Activated CD4-positive, alpha-beta memory T cell treated with anti-CD3 and anti-CD28 coated beads, Interleukin-2, amount 10 ng/mL, durations not matched to agents 7 days and 5 days (primary cell): ENCODE results near the gene STMN1. TPM values are rescaled to one million over a fixed set of nuclear protein-coding genes. Genes with fewer than 3 reads are reported as not detected.

Source experiments
- CTCF ChIA-PET: fragments of 350-600 bp; sonication (Branson Sonifier 250); formaldehyde crosslinking; loops from one replicate; lab custom pipeline; 2021; ENCODE audit warnings: antibody characterized with exemption, inconsistent platforms; lab: Charles Lee
- POLR2A ChIA-PET: fragments of 350-600 bp; sonication (Branson Sonifier 250); formaldehyde crosslinking; loops from one replicate; lab custom pipeline; 2021; ENCODE audit warnings: antibody characterized with exemption; lab: Charles Lee
- DNase-seq: peaks from one replicate; pipeline ENCODE4 v3.0.0-alpha.2; 2020
- H3K27ac Mint-ChIP-seq: one replicate; pipeline ENCODE4 v1.8.0; 2021; ENCODE audit warnings: mild to moderate bottlenecking, mixed read lengths
- H3K27me3 Mint-ChIP-seq: one replicate; pipeline ENCODE4 v1.8.0; 2021; ENCODE audit warnings: mixed read lengths
- H3K36me3 Mint-ChIP-seq: one replicate; pipeline ENCODE4 v1.8.0; 2021; ENCODE audit warnings: low read depth, mixed read lengths
- H3K4me1 Mint-ChIP-seq: one replicate; pipeline ENCODE4 v1.8.0; 2021; ENCODE audit warnings: mixed read lengths
- H3K4me3 Mint-ChIP-seq: one replicate; pipeline ENCODE4 v1.8.0; 2021; ENCODE audit warnings: mild to moderate bottlenecking, mixed read lengths
- H3K9me3 Mint-ChIP-seq: one replicate; pipeline ENCODE4 v1.8.0; 2021; ENCODE audit warnings: mixed read lengths
- total RNA-seq, 2 experiments: library from RNA; stranded (reverse); gene quantifications; one replicate each; pipeline ENCODE4 v1.2.3, GENCODE V29; 2021

Gene STMN1
- total RNA-seq, 2 experiments from 2014 or later, result 610 to 616 TPM

DNA sequence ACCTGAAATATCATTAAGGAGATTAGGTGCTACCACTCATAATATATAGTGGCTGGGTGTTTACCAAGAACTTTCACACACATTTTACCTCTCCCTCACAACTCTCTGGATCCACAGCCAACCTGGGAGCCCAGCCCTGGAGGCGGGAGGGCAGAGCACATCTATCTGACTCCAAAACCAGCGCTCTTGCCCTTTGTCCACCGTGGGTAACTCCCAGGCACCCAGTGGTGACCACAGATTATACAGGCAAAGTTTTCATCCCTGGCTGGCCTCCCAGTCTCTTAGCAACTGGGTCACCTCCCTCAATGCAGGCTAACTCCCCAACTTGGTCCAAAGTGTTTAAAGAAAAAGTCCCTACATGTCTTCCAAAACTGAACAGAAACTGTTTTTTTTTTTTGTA, 33.1 kb downstream of the STMN1 start:
- ChIA-PET POLR2A (no interaction called here), CTCF (no interaction called here)
- Mint-ChIP-seq H3K27ac (no peak overlapping the region), H3K4me3 (no peak overlapping the region), H3K36me3 (no peaks in the 10 kb centered on the region), H3K27me3 (peaks cover 19% of the 10 kb centered on the region), H3K4me1 (peaks cover 7% of the 10 kb centered on the region), H3K9me3 (no peaks in the 10 kb centered on the region)
- DNase-seq, result no peak

DNA sequence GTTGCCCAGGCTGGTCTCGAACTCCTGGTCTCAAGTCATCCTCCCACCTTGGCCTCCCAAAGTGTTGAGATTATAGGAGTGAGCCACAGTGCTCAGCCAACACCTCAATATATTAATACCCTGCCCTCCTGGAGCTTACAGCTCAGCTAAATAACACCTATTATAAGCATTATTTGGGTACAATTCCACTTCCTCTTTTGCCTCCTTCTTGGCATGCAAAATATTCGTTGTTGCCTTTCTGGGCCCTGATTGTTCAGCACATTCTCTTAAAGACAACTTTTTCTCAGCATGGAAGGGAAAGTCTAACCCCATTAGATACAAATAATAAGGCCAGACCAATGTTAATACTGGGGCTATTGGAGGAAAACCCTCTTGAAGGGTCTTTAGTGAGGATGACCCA, 33.5 kb downstream of the STMN1 start:
- ChIA-PET POLR2A (no interaction called here), CTCF (no interaction called here)
- Mint-ChIP-seq H3K36me3 (no peaks in the 10 kb centered on the region), H3K4me1 (peaks cover 7% of the 10 kb centered on the region), H3K9me3 (no peaks in the 10 kb centered on the region), H3K27ac (no peak overlapping the region), H3K27me3 (peaks cover 17% of the 10 kb centered on the region), H3K4me3 (no peak overlapping the region)
- DNase-seq, result no peak

DNA sequence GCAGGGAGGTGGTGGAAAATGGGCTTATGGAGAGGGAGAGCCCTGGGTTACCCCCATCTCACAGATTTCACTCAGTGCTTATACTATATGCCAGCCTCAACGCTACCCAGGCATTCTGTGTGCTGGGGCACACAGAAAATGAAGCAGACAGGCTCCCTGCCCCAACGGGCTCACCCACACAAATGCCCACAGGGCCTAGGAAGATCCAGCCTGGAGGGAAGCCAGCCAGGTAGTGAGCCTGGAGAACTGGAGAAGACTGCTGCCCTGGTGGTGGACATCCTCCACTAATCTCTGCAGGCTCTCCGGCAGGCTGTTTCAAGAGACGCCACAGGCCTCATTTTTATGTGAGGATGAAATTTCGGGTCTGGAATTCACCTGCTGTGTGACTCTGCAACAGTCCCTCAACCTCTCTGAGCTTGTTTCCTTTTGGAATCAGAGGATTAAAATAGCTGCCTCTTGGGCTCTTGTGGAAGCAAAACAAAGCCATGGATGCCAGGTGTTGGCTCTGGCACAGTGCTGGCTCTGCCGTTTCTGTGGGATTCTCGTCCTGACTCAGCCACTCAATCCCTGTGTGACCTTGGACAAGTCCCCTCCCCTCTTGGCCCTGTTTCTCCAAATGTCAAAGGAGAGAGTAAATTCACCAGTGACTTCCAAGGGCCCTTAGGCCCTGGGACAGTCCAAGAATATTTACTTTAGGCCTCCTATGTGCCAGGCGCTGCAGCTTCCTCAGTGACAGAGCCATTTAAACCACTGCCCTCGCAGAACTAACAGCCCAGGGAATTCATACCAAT, 34.3 kb downstream of the STMN1 start:
- H3K27me3 Mint-ChIP-seq, result peaks cover 13% of the 10 kb centered on the region
- ChIA-PET POLR2A (interaction anchor here (0.8 kb wide), 1 partner anchor 21 kb away, joined by 3 read pairs; no protein-coding TSS in a partner anchor), CTCF (interaction anchor here (1.5 kb wide), 1 partner anchor 23 kb away, joined by 5 read pairs; no protein-coding TSS in a partner anchor)
- no peak overlapping the region for H3K27ac Mint-ChIP-seq
- H3K9me3 Mint-ChIP-seq, result no peaks in the 10 kb centered on the region
- H3K4me3 Mint-ChIP-seq, result no peak overlapping the region
- DNase-seq, result no peak
- H3K4me1 Mint-ChIP-seq, result peaks cover 7% of the 10 kb centered on the region
- no peaks in the 10 kb centered on the region for H3K36me3 Mint-ChIP-seq

DNA sequence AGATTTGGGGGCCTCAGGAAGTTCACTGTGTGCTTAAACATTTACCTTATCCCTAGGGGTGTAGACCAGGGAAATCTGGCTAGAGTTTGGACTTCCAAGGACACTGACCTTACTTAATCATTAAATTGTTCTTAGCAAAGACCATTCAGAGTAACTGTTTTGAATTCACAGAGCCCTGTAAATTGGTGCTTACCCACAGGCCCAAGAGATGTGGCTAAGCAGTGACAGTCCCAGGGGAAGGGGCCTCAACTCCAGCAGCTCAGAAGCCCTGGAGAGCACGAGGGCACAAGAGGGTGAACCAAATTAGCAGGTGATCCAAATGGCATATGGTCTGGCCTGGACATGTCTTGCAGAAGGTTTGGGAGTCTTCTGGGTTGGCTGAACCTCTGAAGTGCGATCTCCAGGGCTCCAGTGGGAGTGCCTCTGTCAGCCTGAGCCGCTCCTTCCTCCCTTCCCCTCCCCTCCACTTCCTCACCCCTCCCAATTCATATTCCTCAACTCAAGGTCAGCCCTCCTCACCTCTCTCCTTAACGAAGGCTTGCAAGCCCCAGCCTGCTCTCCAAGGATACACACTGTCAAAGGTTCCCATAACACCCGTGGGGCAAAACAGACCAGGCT, 35.0 kb downstream of the STMN1 start:
- DNase-seq, result no peak
- Mint-ChIP-seq H3K36me3 (no peaks in the 10 kb centered on the region), H3K9me3 (no peaks in the 10 kb centered on the region), H3K27ac (no peak overlapping the region), H3K4me1 (peaks cover 7% of the 10 kb centered on the region), H3K4me3 (no peak overlapping the region), H3K27me3 (peaks cover 6% of the 10 kb centered on the region)
- ChIA-PET CTCF (interaction anchor here (1.5 kb wide), 1 partner anchor 24 kb away, joined by 5 read pairs; no protein-coding TSS in a partner anchor), POLR2A (interaction anchor here (0.6 to 1.5 kb wide), 3 partner anchors 11 to 256 kb away, joined by 3 to 5 read pairs (median 3); no protein-coding TSS in a partner anchor)

DNA sequence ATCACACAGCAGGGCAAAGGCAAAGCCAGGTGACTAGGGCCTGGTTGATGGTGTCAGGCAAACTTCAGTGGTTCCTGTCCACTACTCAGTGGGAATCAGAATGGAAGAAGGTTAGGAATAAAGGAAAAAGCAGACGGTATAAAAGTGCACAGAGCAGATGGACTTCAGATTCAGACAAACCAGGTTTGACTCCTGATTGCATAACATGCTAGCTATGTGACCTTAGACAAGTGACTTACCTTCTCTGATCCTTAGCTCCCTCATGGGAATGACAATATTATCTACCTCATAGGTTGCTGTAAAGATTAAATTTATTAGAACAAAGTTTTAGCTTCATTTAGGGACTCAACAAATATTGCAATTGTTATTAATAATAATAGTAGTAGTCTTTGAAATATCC, 35.6 kb downstream of the STMN1 start:
- ChIA-PET CTCF (interaction anchor here (1.5 kb wide), 1 partner anchor 25 kb away, joined by 5 read pairs; no protein-coding TSS in a partner anchor), POLR2A (interaction anchor here (0.6 to 1.5 kb wide), 2 partner anchors 10 to 256 kb away, joined by 3 to 5 read pairs; no protein-coding TSS in a partner anchor)
- H3K27ac Mint-ChIP-seq, result no peak overlapping the region
- DNase-seq, result no peak
- H3K4me3 Mint-ChIP-seq, result no peak overlapping the region
- no peaks in the 10 kb centered on the region for H3K9me3 Mint-ChIP-seq
- H3K36me3 Mint-ChIP-seq, result no peaks in the 10 kb centered on the region
- H3K4me1 Mint-ChIP-seq, result peaks cover 5% of the 10 kb centered on the region
- peaks cover 2% of the 10 kb centered on the region for H3K27me3 Mint-ChIP-seq

DNA sequence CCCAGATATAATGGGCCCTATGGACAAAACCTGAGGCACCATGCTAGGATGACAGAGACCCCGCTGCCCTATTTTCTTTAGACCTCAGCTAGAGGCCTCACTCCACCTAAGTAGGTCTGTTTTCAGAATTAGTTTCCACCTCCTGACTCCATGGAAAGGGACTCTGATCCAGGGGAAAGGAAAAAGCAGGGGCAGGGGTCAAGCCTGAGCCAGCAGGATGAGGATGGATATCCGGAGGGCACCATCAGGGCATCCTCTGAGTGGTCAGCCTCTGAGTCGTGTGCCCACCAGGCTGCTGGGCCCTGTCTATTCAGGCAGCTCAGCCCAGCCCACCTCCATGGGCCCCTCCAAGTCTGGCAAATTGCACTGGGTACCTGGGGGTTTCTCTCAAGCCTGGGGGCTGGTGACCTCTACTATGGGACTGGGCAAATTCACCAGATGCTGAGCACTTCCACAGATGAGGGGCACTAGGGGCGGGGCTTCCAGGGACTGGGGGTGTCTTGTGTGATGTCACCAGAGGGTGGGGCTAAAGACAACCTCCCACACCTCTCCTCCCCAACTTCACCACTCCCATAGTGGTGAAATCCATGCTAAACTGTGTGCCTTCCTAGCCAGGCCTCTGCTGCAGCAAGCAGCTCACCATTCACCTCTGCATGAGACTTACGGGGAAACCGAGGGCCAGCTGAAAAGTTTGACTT, 36.2 kb downstream of the STMN1 start:
- peaks cover 4% of the 10 kb centered on the region for H3K4me1 Mint-ChIP-seq
- H3K27me3 Mint-ChIP-seq, result peaks cover 2% of the 10 kb centered on the region
- no peak for DNase-seq
- no peak overlapping the region for H3K27ac Mint-ChIP-seq
- no peaks in the 10 kb centered on the region for H3K9me3 Mint-ChIP-seq
- ChIA-PET CTCF (interaction anchor here (1.5 kb wide), 1 partner anchor 25 kb away, joined by 5 read pairs; no protein-coding TSS in a partner anchor), POLR2A (interaction anchor here (1.5 to 1.9 kb wide), 2 partner anchors 10 to 128 kb away, joined by 5 read pairs; partner anchors contain the start of gene PAFAH2)
- H3K36me3 Mint-ChIP-seq, result no peaks in the 10 kb centered on the region
- H3K4me3 Mint-ChIP-seq, result no peak overlapping the region

DNA sequence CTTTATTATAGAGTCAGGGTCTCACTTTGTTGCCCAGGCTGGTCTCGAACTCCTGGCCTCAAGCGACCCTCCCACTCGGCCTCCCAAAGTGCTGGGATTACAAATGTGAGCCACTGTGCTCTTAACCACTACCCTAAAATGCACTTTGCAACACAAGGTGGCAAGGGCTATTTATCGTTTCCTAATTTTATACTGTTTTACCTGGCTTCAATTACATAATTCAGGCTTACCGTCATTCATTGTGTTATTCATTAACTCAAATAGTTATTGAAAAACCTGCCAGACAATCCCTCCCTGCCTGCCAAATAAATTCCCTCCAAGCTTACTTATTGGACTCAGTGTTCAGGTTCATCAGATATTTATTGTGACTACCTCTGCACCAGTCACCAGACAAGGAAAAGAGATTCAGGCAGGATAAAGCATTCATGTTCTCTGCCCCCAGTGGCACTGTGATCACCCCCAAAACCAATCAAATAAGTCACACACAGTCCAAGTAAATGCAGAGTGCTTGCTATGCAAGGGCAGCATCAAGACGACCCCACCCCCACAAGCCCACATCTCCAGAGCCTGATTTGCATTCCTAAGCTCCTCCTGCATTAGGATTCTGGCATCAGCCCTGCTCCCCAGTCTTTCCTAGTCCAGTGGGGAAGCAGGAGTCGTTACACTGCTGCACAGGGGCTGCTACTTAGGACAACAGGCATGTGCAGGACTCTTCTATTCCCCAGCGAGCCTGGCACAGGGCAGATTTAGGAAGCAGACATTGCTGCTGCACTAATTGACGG, 38.8 kb downstream of the STMN1 start:
- H3K27ac Mint-ChIP-seq, result no peak overlapping the region
- H3K9me3 Mint-ChIP-seq, result no peaks in the 10 kb centered on the region
- no peak overlapping the region for H3K4me3 Mint-ChIP-seq
- no peaks in the 10 kb centered on the region for H3K36me3 Mint-ChIP-seq
- no peaks in the 10 kb centered on the region for H3K4me1 Mint-ChIP-seq
- H3K27me3 Mint-ChIP-seq, result no peaks in the 10 kb centered on the region
- POLR2A ChIA-PET, result no interaction called here
- no peak for DNase-seq
- CTCF ChIA-PET, result no interaction called here

DNA sequence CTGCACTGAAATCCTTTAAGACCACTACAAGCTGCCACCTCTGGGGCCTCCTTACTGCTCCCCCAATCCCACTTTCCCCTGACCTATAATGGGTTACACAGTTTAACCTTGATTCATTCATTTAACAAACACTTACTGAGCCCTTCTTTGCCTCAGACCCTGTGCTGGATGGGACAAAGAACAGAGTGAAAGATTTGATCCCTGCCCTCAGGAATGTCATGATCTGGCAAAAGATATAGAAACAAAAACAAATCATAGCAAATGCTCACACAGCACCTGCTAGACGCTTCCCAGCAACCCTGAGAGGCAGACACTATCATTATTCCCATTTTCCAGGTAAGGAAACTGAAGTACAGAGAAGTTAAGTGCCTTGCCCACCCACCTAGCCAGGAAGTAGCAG, 39.9 kb downstream of the STMN1 start:
- Mint-ChIP-seq H3K36me3 (no peaks in the 10 kb centered on the region), H3K9me3 (no peaks in the 10 kb centered on the region), H3K27me3 (no peaks in the 10 kb centered on the region), H3K27ac (no peak overlapping the region), H3K4me1 (peaks cover 3% of the 10 kb centered on the region), H3K4me3 (no peak overlapping the region)
- no peak for DNase-seq
- CTCF ChIA-PET, result no interaction called here
- POLR2A ChIA-PET, result no interaction called here

DNA sequence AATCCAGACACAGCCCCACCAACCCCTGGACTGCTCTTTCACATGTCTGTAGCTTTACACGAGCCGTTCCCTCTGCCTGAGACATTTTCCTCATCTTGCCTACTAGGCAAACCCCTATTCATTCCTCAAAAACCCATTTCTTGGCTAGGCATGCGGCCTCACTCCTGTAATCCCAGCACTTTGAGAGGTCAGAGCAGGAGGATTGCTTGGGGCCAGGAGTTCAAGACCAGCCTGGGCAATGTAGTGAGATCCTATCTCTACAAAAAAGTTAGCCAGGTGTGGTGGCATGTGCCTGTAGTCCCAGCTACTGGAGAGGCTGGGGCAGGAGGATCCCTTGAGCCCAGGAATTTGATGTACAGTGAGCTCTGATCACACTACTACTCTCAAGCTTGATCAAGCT, 41.8 kb downstream of the STMN1 start:
- DNase-seq, result no peak
- H3K4me3 Mint-ChIP-seq, result no peak overlapping the region
- ChIA-PET POLR2A (no interaction called here), CTCF (interaction anchor here (0.9 kb wide), 1 partner anchor 33 kb away, joined by 4 read pairs; no protein-coding TSS in a partner anchor)
- no peaks in the 10 kb centered on the region for H3K36me3 Mint-ChIP-seq
- H3K27me3 Mint-ChIP-seq, result no peaks in the 10 kb centered on the region
- H3K4me1 Mint-ChIP-seq, result peaks cover 13% of the 10 kb centered on the region
- no peaks in the 10 kb centered on the region for H3K9me3 Mint-ChIP-seq
- H3K27ac Mint-ChIP-seq, result no peak overlapping the region

DNA sequence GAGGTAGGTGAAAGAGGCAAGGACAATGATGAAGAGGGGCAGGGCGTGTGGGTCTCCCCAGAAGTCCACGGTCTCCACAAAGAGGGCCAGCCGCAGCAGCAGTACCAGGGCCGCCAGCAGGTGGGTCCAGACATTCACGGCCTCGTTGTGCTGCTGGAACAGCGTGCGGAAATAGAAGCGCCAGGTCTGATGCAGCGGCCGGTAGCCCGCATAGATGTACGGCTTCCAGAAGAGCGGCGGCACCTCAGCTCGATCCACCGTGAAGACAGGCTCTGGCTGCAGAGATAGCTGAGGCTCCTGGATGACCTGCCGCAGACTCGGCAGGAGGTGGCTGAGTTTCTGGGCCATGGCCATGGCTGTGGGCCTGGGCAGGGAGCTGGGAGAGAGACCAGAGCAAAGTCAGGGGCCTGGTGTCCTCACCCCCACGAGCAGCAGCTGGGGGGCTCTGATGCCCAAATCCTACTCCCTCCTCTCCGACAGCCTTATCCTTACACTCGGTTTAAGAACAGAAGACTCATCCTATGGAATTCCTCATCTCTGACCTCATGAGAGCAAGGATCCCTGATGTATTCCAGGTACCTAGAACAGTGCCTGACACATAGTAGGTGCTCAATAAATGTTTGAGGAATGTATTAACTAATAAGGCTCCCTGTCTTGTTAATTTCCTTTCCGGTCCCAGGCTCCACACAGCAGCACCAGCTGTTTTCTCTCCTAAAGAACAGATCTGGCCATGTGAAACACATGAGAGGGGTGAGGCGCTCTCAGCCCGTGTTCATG, 42.5 kb downstream of the STMN1 start:
- Mint-ChIP-seq H3K27me3 (no peaks in the 10 kb centered on the region), H3K9me3 (no peaks in the 10 kb centered on the region), H3K36me3 (no peaks in the 10 kb centered on the region), H3K4me3 (no peak overlapping the region), H3K27ac (no peak overlapping the region), H3K4me1 (peaks cover 18% of the 10 kb centered on the region)
- ChIA-PET CTCF (no interaction called here), POLR2A (no interaction called here)
- no peak for DNase-seq

DNA sequence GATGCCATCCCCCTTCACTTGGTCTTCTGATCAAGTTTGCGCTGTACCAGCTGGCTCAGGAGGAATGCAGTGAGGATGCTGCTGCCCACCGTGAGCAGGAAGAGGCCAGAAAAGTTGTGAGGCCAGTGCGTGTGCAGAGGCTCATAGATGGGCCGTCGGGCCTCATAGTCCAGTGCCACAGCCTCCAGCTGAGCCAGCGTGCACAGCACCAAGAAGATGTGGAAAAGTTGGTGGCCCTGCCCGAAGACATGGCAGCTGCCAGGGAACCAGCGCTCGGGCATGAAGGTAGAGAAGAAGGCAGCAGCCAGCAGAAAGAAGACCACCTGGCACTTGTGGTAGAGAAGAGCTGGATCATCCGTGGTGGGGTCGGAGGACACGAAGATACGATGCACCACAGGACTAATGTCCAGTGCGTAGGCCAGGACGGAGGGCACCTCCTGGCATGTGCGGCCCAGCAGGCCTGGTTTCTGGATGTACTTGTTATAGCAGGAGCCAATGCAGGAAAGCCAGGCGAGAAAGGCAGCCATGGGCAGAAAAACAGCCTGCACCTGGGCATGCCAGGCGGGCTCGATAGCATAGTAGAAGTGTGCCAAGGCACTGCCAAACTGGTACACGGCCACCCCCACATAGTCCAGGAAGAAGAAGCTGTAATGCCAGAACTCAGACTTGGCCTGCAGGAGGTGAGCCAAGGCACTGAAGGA, 43.3 kb downstream of the STMN1 start:
- CTCF ChIA-PET, result no interaction called here
- Mint-ChIP-seq H3K4me3 (no peak overlapping the region), H3K27ac (no peak overlapping the region), H3K27me3 (no peaks in the 10 kb centered on the region), H3K36me3 (no peaks in the 10 kb centered on the region), H3K4me1 (peaks cover 24% of the 10 kb centered on the region), H3K9me3 (no peaks in the 10 kb centered on the region)
- DNase-seq, result no peak
- POLR2A ChIA-PET, result interaction anchor here (1.2 kb wide), 1 partner anchor 10 kb away, joined by 3 read pairs; no protein-coding TSS in a partner anchor
